ENCODE results near the gene SORCS3. TPM values are rescaled to one million over a fixed set of nuclear protein-coding genes. Genes with fewer than 3 reads are reported as not detected.

The SORCS3 gene
- total RNA-seq, 1 donor from 2014 or later = 0.31 TPM

GRCh38 chr10:105010411-105011121, 369.5 kb downstream of the SORCS3 start:
- H3K27me3 Mint-ChIP-seq = no peaks in the 10 kb centered on the region
- DNase-seq (ENCODE audit: low spot score, unreplicated experiment) = no peak
- TF ChIP-seq CTCF (IDR thresholded peaks at IDR 0.05; ENCODE audit: unreplicated experiment) = no peak
- H3K4me1 Mint-ChIP-seq (ENCODE audit: low read depth) = no peaks in the 10 kb centered on the region
- H3K9me3 Mint-ChIP-seq (ENCODE audit: low read depth) = no peaks in the 10 kb centered on the region
- no peaks in the 10 kb centered on the region for H3K36me3 Mint-ChIP-seq (ENCODE audit: insufficient read depth)
- H3K27ac Mint-ChIP-seq = no peak overlapping the region
- no peak overlapping the region for H3K4me3 Mint-ChIP-seq (ENCODE audit: low read depth)

GRCh38 chr10:105017116-105017515, 376.0 kb downstream of the SORCS3 start:
- no peak for TF ChIP-seq CTCF (IDR thresholded peaks at IDR 0.05; ENCODE audit: unreplicated experiment)
- Mint-ChIP-seq H3K4me1 (ENCODE audit: low read depth) (no peaks in the 10 kb centered on the region), H3K4me3 (ENCODE audit: low read depth) (no peak overlapping the region), H3K27me3 (no peaks in the 10 kb centered on the region), H3K27ac (no peak overlapping the region), H3K36me3 (ENCODE audit: insufficient read depth) (no peaks in the 10 kb centered on the region), H3K9me3 (ENCODE audit: low read depth) (no peaks in the 10 kb centered on the region)
- DNase-seq (ENCODE audit: low spot score, unreplicated experiment) = no peak

GRCh38 chr10:105017691-105018090, 376.6 kb downstream of the SORCS3 start:
- Mint-ChIP-seq H3K36me3 (ENCODE audit: insufficient read depth) (no peaks in the 10 kb centered on the region), H3K4me1 (ENCODE audit: low read depth) (no peaks in the 10 kb centered on the region), H3K9me3 (ENCODE audit: low read depth) (no peaks in the 10 kb centered on the region), H3K4me3 (ENCODE audit: low read depth) (no peak overlapping the region), H3K27me3 (no peaks in the 10 kb centered on the region), H3K27ac (no peak overlapping the region)
- DNase-seq (ENCODE audit: low spot score, unreplicated experiment) = no peak
- TF ChIP-seq CTCF (IDR thresholded peaks at IDR 0.05; ENCODE audit: unreplicated experiment) = no peak

GRCh38 chr10:105023211-105024111, 382.4 kb downstream of the SORCS3 start:
- Mint-ChIP-seq H3K27me3 (no peaks in the 10 kb centered on the region), H3K27ac (no peak overlapping the region), H3K4me1 (ENCODE audit: low read depth) (peaks cover 7% of the 10 kb centered on the region), H3K36me3 (ENCODE audit: insufficient read depth) (no peaks in the 10 kb centered on the region), H3K9me3 (ENCODE audit: low read depth) (no peaks in the 10 kb centered on the region), H3K4me3 (ENCODE audit: low read depth) (no peak overlapping the region)
- no peak for TF ChIP-seq CTCF (IDR thresholded peaks at IDR 0.05; ENCODE audit: unreplicated experiment)
- no peak for DNase-seq (ENCODE audit: low spot score, unreplicated experiment)

GRCh38 chr10:105024184-105024583, 383.1 kb downstream of the SORCS3 start:
- Mint-ChIP-seq H3K4me1 (ENCODE audit: low read depth) (peaks cover 7% of the 10 kb centered on the region), H3K9me3 (ENCODE audit: low read depth) (no peaks in the 10 kb centered on the region), H3K27me3 (no peaks in the 10 kb centered on the region), H3K36me3 (ENCODE audit: insufficient read depth) (no peaks in the 10 kb centered on the region), H3K4me3 (ENCODE audit: low read depth) (no peak overlapping the region), H3K27ac (no peak overlapping the region)
- DNase-seq (ENCODE audit: low spot score, unreplicated experiment) = no peak
- TF ChIP-seq CTCF (IDR thresholded peaks at IDR 0.05; ENCODE audit: unreplicated experiment) = no peak

Measured in progenitor cell of endocrine pancreas (in vitro differentiated cells).